SK-N-SH (cell line): ENCODE data around the gene SPAG5. TPM values are rescaled to one million over a fixed set of nuclear protein-coding genes. Genes with fewer than 3 reads are reported as not detected.
A peak's percentile ranks its signal among the peaks of the same experiment; 100 is the strongest.

Experiments
- CTCF ChIA-PET: fragments of 300-600, 350-600 bp; formaldehyde crosslinking; extraction: SDS; loops from one replicate; lab custom pipeline; 2021; lab: Yijun Ruan, JAX
- POLR2A ChIA-PET: fragments of 350-600 bp; sonication (Branson Sonifier 250); formaldehyde crosslinking; extraction: SDS; loops from one replicate; lab custom pipeline; 2020; ENCODE audit warnings: antibody characterized with exemption, inconsistent platforms; lab: Yijun Ruan, JAX
- DNase-seq: peaks from one replicate; pipeline ENCODE4 v3.0.0; 2012
- H2AFZ ChIP-seq: fragments of 200-600 bp; sonication (generic); 2 replicates; pipeline ENCODE4 v1.8.1; 2016; ENCODE audit warnings: antibody characterized with exemption, mild to moderate bottlenecking, low read depth
- H3F3A ChIP-seq: fragments of 200-600 bp; sonication (generic); replicated peaks from 2 replicates; pipeline ENCODE3; 2016; ENCODE audit warnings: antibody characterized with exemption, mild to moderate bottlenecking; ENCODE audit not compliant: insufficient read depth
- H3K27ac ChIP-seq, 2 experiments: fragments of 200-500 bp in 1 of 2; fragments of 200-600 bp in 1 of 2; sonication (Bioruptor generic) in 1 of 2; sonication (generic), shearing (Covaris generic) in 1 of 2; 2 replicates each; pipeline versions ENCODE4 v1.5.1 to v1.6.1; 2014 to 2016; ENCODE audit warnings: low read depth in 2 of 2, inconsistent platforms in 1 of 2, low read length in 1 of 2, mild to moderate bottlenecking in 1 of 2, mixed read lengths in 1 of 2
- H3K27me3 ChIP-seq: fragments of 200-600 bp; sonication (generic), shearing (Covaris generic); 2 replicates; pipeline ENCODE4 v1.6.1; 2016; ENCODE audit warnings: mixed run types; ENCODE audit not compliant: insufficient read depth
- H3K36me3 ChIP-seq, 2 experiments: fragments of 200-500 bp in 1 of 2; fragments of 200-600 bp in 1 of 2; sonication (Bioruptor generic) in 1 of 2; sonication (generic) in 1 of 2; replicated peaks in 1 of 2; 2 replicates each; pipeline versions ENCODE3 to v1.5.1; 2014 to 2016; ENCODE audit warnings: low read length in 1 of 2, mild to moderate bottlenecking in 1 of 2; ENCODE audit not compliant: insufficient read depth in 2 of 2, control insufficient read depth in 1 of 2
- H3K4me1 ChIP-seq, 2 experiments: fragments of 200-500 bp in 1 of 2; fragments of 200-600 bp in 1 of 2; sonication (Bioruptor generic) in 1 of 2; sonication (generic), shearing (Covaris generic) in 1 of 2; 2 replicates each; pipeline versions ENCODE4 v1.5.1 to v1.6.1; 2014 to 2016; ENCODE audit warnings: low read depth in 1 of 2, low read length in 1 of 2, mixed run types in 1 of 2; ENCODE audit not compliant: insufficient read depth in 2 of 2, control insufficient read depth in 1 of 2
- H3K4me2 ChIP-seq: fragments of 200-600 bp; sonication (generic), shearing (Covaris generic); 2 replicates; pipeline ENCODE4 v1.6.1; 2017; ENCODE audit warnings: mixed run types
- H3K4me3 ChIP-seq, 2 experiments: fragments of 200-500 bp in 1 of 2; fragments of 200-600 bp in 1 of 2; sonication (Bioruptor generic) in 1 of 2; sonication (generic), shearing (Covaris generic) in 1 of 2; 2 replicates each; pipeline versions ENCODE4 v1.5.1 to v1.8.1; 2014 to 2016; ENCODE audit warnings: low read depth in 2 of 2, inconsistent platforms in 1 of 2, low read length in 1 of 2, mild to moderate bottlenecking in 1 of 2, mixed read lengths in 1 of 2, moderate library complexity in 1 of 2
- H3K79me2 ChIP-seq: fragments of 200-600 bp; sonication (generic); 2 replicates; pipeline ENCODE4 v1.8.1; 2017; ENCODE audit warnings: mild to moderate bottlenecking; ENCODE audit not compliant: insufficient read depth
- H3K9ac ChIP-seq: fragments of 200-600 bp; sonication (generic); 2 replicates; pipeline ENCODE4 v1.6.1; 2017; ENCODE audit warnings: mixed run types
- H3K9me2 ChIP-seq: fragments of 200-600 bp; sonication (generic); 2 replicates; pipeline ENCODE4 v1.6.1; 2017; ENCODE audit warnings: mixed run types
- H3K9me3 ChIP-seq: fragments of 200-600 bp; sonication (generic); 2 replicates; pipeline ENCODE4 v1.6.1; 2017; ENCODE audit warnings: mixed run types, mild to moderate bottlenecking, moderate library complexity
- H4K20me1 ChIP-seq: fragments of 200-600 bp; sonication (generic); 2 replicates; pipeline ENCODE4 v1.6.1; 2017; ENCODE audit warnings: mild to moderate bottlenecking, mixed run types; ENCODE audit not compliant: insufficient read depth
- GABPA ChIP-seq: IDR thresholded peaks from 2 replicates; pipeline ENCODE4 v1.4.0; 2012; ENCODE audit warnings: low read depth, mild to moderate bottlenecking
- JUND ChIP-seq: IDR thresholded peaks from 2 replicates; pipeline ENCODE4 v1.4.0; 2012
- MXI1 ChIP-seq: IDR thresholded peaks from 2 replicates; pipeline ENCODE4 v1.6.1; 2012; ENCODE audit warnings: mild to moderate bottlenecking, low read depth, low read length, improper control_type of control experiment
- NFIC ChIP-seq: IDR thresholded peaks from 2 replicates; pipeline ENCODE4 v1.4.0; 2012; ENCODE audit warnings: borderline replicate concordance
- NRF1 ChIP-seq: IDR thresholded peaks from 2 replicates; pipeline ENCODE4 v1.6.1; 2012; ENCODE audit warnings: low read depth, mild to moderate bottlenecking, low read length
- POLR2AphosphoS5 ChIP-seq: IDR thresholded peaks from 2 replicates; pipeline ENCODE4 v1.6.1; 2012; ENCODE audit warnings: low read depth, low read length
- RAD21 ChIP-seq: IDR thresholded peaks from 2 replicates; pipeline ENCODE4 v1.6.1; 2012; ENCODE audit warnings: mild to moderate bottlenecking, low read length
- RFX5 ChIP-seq: IDR thresholded peaks from 2 replicates; pipeline ENCODE4 v1.6.1; 2012; ENCODE audit warnings: mild to moderate bottlenecking, improper control_type of control experiment, low read length
- SIN3A ChIP-seq: IDR thresholded peaks from 2 replicates; pipeline ENCODE4 v1.6.1; 2012; ENCODE audit warnings: low read depth, mild to moderate bottlenecking, low read length, moderate library complexity, borderline replicate concordance
- TAF1 ChIP-seq: IDR thresholded peaks from 2 replicates; pipeline ENCODE4 v1.6.1; 2012; ENCODE audit warnings: low read depth, mild to moderate bottlenecking, low read length, moderate library complexity, borderline replicate concordance
- TEAD4 ChIP-seq: IDR thresholded peaks from 2 replicates; pipeline ENCODE4 v1.4.0; 2012; ENCODE audit warnings: mild to moderate bottlenecking, borderline replicate concordance; ENCODE audit not compliant: insufficient read depth
- YY1 ChIP-seq: IDR thresholded peaks from 2 replicates; pipeline ENCODE4 v1.4.0; 2012; ENCODE audit warnings: low read depth, mild to moderate bottlenecking
- WGBS: methylation state at CpG from one replicate; pipeline ENCODE4 v1.1.6; 2017; ENCODE audit warnings: low lambda C conversion rate; 5-methylcytosine and 5-hydroxymethylcytosine counted together
- polyA plus RNA-seq, 3 experiments: library from polyadenylated mRNA; depleted of rRNA; stranded (reverse); fragments of >200 nt; gene quantifications; 2 replicates each; pipeline ENCODE4 v1.2.3, GENCODE V29; 2012
- TF ChIP-seq, protein P1 (sequence below): IDR thresholded peaks from 2 replicates; pipeline ENCODE4 v1.4.0; 2012; ENCODE audit warnings: low read depth, borderline replicate concordance
- TF ChIP-seq, protein P2 (sequence below): IDR thresholded peaks from 2 replicates; pipeline ENCODE4 v1.4.0; 2012; ENCODE audit warnings: low read depth
- TF ChIP-seq, protein P3 (sequence below): IDR thresholded peaks from 2 replicates; pipeline ENCODE4 v1.4.0; 2012; ENCODE audit warnings: low read depth, borderline replicate concordance

Gene SPAG5
- polyA plus RNA-seq, 1 of the 3 experiments (the other 2 are of a cell fraction): 36.5 TPM

DNA sequence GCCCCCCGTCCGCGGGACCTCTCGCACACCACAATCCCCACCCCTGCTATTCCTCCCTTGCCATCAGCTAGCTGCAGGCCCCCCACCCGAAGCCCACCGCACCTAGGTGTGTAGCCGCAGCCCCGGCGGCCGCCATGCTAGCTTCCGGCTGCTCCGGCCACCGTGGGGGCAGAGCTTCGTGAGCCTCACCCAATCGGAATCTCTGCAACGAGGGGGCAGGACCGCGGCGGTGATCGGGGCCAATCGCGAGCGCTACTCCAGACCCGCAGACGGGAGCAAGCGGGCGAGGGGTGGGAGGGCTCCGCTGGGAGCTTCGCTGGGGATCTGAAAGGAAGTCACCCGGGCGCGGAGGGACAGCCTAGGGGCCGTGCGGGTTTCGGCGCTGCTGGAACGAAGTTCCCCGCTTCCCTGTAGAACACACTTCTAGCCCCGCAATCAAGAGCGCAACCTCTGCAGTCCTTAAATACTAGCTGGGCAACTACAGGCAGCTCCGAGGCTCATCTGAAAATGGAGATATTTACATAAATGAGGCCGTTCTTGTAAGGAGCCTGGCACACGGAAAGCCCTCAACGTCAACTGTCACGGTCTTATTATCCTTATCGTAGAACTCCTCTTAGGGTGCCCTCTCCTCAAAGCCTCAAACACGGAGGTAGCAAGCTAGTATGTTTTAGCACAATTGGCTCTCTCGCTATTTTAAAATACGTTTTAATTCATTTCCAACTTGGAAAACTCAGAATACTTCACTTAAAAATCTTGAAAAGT lies 27.3 kb downstream of the SPAG5 start, which contains the start of gene PIGS:
TSS of gene PIGS (minus strand) at position 164 of the 762 bp plus-strand sequence. CDS start at position 136, 28 bp downstream.
- no peaks in the 10 kb centered on the region for H3K27me3 ChIP-seq
- peak within 1 kb of the TSS; percentile 77 for H2AFZ ChIP-seq
- no peaks in the 10 kb centered on the region for H4K20me1 ChIP-seq
- peaks cover 4 to 32% of the 10 kb centered on the region in 2 experiments; a peak in 3 of 4 replicates for H3K4me1 ChIP-seq
- ChIA-PET POLR2A (interaction anchor here (0.6 to 0.9 kb wide), 2 partner anchors 17 to 28 kb away, joined by 3 read pairs; no protein-coding TSS in a partner anchor), CTCF (interaction anchor here (0.7 to 3.1 kb wide), 12 partner anchors 9 to 155 kb away, joined by 3 to 13 read pairs (median 4); partner anchors contain the start of genes RSKR, SDF2 and SUPT6H)
- H3K9me2 ChIP-seq: no peaks in the 10 kb centered on the region
- peak; percentile 98 for DNase-seq
- H3K79me2 ChIP-seq: peaks cover 39% of the 10 kb centered on the region
- peak within 1 kb of the TSS; percentile 66 for H3K9ac ChIP-seq
- H3K4me2 ChIP-seq: peak within 1 kb of the TSS; percentile 77
- peaks cover 4 to 6% of the 10 kb centered on the region in 2 experiments for H3K36me3 ChIP-seq
- H3K4me3 ChIP-seq: peak within 1 kb of the TSS; percentile 82 to 95
- peak within 1 kb of the TSS; percentile 29 to 81; a peak in 3 of 4 replicates for H3K27ac ChIP-seq
- no peaks in the 10 kb centered on the region for H3K9me3 ChIP-seq
- 2% methylated on average over 46 of the region's 49 CpGs for WGBS
- TF ChIP-seq NFIC (no peak), RFX5 (peak; percentile 64), TEAD4 (no peak), YY1 (peak; percentile 89), NRF1 (peak; percentile 11; the same call in 1 of the 2 replicates), JUND (no peak), POLR2AphosphoS5 (peak; percentile 52; the same call in 1 of the 2 replicates), SIN3A (peak; percentile 35; the same call in 1 of the 2 replicates), MXI1 (peak; percentile 47), RAD21 (no peak), GABPA (peak; percentile 73), TAF1 (peak; percentile 74)
- TF ChIP-seq, protein P1, sequence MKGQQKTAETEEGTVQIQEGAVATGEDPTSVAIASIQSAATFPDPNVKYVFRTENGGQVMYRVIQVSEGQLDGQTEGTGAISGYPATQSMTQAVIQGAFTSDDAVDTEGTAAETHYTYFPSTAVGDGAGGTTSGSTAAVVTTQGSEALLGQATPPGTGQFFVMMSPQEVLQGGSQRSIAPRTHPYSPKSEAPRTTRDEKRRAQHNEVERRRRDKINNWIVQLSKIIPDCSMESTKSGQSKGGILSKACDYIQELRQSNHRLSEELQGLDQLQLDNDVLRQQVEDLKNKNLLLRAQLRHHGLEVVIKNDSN: peak; percentile 14; the same call in 1 of the 2 replicates
- TF ChIP-seq, protein P2, sequence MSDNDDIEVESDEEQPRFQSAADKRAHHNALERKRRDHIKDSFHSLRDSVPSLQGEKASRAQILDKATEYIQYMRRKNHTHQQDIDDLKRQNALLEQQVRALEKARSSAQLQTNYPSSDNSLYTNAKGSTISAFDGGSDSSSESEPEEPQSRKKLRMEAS: peak; percentile 46
- TF ChIP-seq, protein P3, sequence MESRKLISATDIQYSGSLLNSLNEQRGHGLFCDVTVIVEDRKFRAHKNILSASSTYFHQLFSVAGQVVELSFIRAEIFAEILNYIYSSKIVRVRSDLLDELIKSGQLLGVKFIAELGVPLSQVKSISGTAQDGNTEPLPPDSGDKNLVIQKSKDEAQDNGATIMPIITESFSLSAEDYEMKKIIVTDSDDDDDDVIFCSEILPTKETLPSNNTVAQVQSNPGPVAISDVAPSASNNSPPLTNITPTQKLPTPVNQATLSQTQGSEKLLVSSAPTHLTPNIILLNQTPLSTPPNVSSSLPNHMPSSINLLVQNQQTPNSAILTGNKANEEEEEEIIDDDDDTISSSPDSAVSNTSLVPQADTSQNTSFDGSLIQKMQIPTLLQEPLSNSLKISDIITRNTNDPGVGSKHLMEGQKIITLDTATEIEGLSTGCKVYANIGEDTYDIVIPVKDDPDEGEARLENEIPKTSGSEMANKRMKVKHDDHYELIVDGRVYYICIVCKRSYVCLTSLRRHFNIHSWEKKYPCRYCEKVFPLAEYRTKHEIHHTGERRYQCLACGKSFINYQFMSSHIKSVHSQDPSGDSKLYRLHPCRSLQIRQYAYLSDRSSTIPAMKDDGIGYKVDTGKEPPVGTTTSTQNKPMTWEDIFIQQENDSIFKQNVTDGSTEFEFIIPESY: no peak
- TF ChIP-seq, all 33 proteins: peak for 10
- H3F3A ChIP-seq: no peaks in the 10 kb centered on the region
